BE2C (cell line): Measurements from ENCODE around the gene APRT.

Experiments
- DNase-seq: peaks from one replicate; pipeline ENCODE4 v3.0.0-alpha.2; 2020
- H3K27me3 ChIP-seq: fragments of 250-450 bp; sonication (Bioruptor Pico); 2 replicates; pipeline ENCODE4 v1.5.1; 2020; ENCODE audit warnings: mild to moderate bottlenecking
- H3K36me3 ChIP-seq: fragments of 250-450 bp; sonication (Bioruptor Pico); 2 replicates; pipeline ENCODE4 v1.5.1; 2020; ENCODE audit warnings: mild to moderate bottlenecking
- H3K4me1 ChIP-seq: fragments of 250-450 bp; sonication (Bioruptor Pico); 2 replicates; pipeline ENCODE4 v1.5.1; 2020
- H3K4me3 ChIP-seq: 2 replicates; pipeline ENCODE4 v1.5.1; 2011; ENCODE audit warnings: low read depth, low read length
- H3K9me3 ChIP-seq: fragments of 250-450 bp; sonication (Bioruptor Pico); 2 replicates; pipeline ENCODE4 v1.5.1; 2020
- TF ChIP-seq, protein P1 (sequence below): IDR thresholded peaks from 2 replicates; pipeline ENCODE4 v1.5.1; 2012; ENCODE audit warnings: mild to moderate bottlenecking, low read depth, low read length

Gene APRT

DNA sequence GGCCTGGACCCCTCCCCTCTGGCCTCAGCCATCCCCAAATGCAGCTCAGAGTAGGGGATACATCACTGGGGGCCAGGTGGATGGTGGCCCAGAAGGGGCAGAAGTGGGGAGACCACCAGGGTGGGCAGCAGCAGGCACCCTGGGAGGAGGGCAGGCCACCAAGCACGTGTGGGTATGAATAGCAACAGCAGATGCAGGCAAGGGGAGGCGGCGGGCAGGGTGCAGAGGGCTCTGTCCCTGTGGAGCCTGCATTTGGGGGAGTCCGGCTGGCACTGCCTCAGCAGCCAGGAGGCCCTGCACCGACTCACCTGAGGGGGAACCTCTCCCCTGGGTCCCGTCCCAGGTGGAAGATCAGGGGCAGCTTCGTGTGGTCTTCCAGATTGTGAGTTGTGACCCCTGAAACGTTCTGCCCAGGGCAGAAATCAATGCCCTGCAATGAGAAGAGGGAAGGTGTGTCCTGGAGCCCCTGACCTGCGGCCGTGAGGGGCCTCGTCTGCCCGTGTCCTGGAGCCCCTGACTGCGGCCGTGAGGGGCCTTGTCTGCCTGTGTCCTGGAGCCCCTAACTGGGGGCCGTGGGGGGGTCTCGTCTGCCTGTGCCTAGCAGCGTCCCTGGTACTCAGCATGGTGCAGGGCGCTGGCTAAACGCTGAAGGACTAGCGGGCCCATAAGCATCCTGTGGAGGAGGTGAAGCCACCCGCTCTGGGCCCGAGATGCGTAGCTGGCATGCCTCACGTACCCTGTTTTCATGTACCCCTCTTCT lies 10.7 kb upstream of the APRT start:
- Histone ChIP-seq H3K4me3 (no peak overlapping the region), H3K4me1 (peaks cover 3% of the 10 kb centered on the region; the same call in 1 of the 2 replicates), H3K27me3 (no peaks in the 10 kb centered on the region), H3K36me3 (no peaks in the 10 kb centered on the region), H3K9me3 (no peaks in the 10 kb centered on the region; the same call in 1 of the 2 replicates)
- DNase-seq, result no peak
- TF ChIP-seq, protein P1, sequence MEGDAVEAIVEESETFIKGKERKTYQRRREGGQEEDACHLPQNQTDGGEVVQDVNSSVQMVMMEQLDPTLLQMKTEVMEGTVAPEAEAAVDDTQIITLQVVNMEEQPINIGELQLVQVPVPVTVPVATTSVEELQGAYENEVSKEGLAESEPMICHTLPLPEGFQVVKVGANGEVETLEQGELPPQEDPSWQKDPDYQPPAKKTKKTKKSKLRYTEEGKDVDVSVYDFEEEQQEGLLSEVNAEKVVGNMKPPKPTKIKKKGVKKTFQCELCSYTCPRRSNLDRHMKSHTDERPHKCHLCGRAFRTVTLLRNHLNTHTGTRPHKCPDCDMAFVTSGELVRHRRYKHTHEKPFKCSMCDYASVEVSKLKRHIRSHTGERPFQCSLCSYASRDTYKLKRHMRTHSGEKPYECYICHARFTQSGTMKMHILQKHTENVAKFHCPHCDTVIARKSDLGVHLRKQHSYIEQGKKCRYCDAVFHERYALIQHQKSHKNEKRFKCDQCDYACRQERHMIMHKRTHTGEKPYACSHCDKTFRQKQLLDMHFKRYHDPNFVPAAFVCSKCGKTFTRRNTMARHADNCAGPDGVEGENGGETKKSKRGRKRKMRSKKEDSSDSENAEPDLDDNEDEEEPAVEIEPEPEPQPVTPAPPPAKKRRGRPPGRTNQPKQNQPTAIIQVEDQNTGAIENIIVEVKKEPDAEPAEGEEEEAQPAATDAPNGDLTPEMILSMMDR, result no peak

DNA sequence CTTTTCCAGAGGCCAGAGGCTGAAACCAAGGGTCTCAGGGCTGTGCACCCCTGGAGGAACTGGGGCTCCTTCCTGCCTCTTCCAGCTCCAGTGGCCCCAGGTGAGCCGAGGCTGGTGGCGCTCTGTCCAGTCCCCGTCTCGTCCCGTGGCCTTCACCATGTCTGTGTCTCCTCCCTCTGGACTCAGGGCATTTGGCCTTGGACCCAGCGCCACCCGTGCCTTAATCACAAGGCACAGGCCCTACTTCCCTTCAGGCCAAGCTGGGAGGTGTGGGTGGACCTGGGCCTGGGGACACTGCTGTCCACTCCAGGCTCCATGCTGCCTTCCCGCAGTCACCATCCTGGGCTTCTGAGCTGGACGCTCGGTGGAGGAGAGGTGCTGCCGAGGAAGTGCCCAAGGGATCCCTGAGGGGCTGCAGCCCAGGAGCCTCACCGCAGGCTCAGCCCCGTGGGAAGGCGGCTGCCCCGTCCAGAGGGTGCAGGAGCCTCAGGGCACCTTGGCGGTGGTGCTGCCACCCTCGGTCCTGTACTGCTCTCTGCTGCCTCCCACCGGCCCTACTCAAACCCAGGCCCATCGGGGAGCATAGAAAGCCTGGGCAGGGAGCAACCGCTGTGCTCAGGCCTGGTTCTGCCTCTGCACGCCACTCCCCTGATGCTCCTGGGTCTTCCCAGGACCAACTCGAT lies 9.6 kb upstream of the APRT start:
- Histone ChIP-seq H3K27me3 (no peaks in the 10 kb centered on the region), H3K4me3 (no peak overlapping the region), H3K36me3 (no peaks in the 10 kb centered on the region), H3K4me1 (peaks cover 3% of the 10 kb centered on the region; the same call in 1 of the 2 replicates), H3K9me3 (no peaks in the 10 kb centered on the region; the same call in 1 of the 2 replicates)
- no peak for DNase-seq
- TF ChIP-seq, protein P1, result peak; percentile 36

DNA sequence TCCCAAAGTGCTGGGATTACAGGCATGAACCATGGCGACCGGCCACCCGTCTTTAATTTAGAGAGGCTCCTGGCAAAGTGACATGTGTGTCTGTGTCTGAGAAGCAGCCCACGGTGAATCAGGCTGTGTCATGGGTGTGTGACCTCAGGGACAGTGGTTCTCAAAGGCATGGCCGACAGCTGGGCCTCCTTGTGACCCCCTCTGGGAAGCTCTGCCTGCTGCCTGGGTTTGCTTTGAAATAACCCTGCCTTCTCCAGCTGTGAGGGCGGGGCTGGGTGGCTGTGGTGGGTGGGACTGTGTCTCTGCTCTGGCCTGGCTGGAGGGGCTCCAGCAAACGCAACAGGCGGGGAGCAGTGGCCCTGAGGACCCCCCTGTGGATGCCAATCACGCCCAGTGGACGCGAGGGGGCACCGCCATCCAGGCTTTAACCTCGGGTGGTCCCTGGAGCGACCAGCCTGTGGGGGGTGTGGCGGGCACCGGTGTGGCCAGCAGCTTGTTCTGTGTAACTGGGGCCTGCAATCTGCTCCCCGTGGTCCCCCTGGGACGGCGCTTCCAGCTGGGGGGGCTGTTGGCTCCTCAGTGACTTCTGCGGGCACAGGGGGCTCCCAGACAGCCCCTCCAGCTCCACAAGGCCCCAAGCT lies 8.8 kb upstream of the APRT start:
- Histone ChIP-seq H3K4me3 (no peak overlapping the region), H3K36me3 (no peaks in the 10 kb centered on the region), H3K27me3 (no peaks in the 10 kb centered on the region; the same call in 1 of the 2 replicates), H3K4me1 (peaks cover 3% of the 10 kb centered on the region; the same call in 1 of the 2 replicates), H3K9me3 (no peaks in the 10 kb centered on the region; the same call in 1 of the 2 replicates)
- DNase-seq, result no peak
- TF ChIP-seq, protein P1, result no peak

DNA sequence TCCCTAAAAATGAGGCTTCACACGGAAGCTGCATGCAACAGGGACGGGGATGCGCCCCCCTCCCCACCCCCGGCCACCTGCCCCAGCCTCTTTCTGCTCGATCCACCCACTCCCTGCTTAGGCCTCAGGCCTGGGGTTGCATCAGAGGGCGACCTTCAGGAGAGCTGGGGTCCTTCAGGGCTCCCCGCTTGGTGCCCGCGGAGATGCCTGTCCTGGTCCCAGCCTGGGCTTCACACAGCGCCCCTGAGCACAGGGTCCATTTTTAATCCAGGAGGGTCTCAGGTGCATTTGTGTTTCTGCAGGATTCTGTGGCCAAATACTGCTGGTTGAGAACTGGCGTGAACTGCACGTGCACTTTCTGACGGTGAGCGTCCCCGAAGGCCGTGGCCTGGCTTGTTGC lies 7.4 kb upstream of the APRT start:
- H3K36me3 ChIP-seq, result no peaks in the 10 kb centered on the region
- DNase-seq, result no peak
- H3K4me3 ChIP-seq, result no peak overlapping the region
- H3K9me3 ChIP-seq, result no peaks in the 10 kb centered on the region; the same call in 1 of the 2 replicates
- H3K27me3 ChIP-seq, result peaks cover 8% of the 10 kb centered on the region
- TF ChIP-seq, protein P1, result no peak
- H3K4me1 ChIP-seq, result no peaks in the 10 kb centered on the region

DNA sequence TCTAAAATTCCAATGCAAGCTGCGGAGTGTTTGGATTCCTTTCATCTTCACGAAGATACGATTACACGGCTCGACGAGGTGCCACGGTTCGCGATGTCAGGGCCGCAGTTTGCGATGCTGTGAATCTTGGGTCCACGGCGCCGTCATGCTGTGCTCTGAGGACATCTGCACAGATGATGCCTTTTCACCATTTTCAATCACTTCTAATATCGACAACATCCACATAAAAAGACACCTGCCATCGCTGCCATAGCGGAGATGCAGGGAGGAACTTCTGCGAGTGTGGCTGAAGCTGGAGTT lies 6.8 kb upstream of the APRT start:
- Histone ChIP-seq H3K4me1 (no peaks in the 10 kb centered on the region), H3K4me3 (no peak overlapping the region), H3K36me3 (no peaks in the 10 kb centered on the region), H3K9me3 (no peaks in the 10 kb centered on the region; the same call in 1 of the 2 replicates), H3K27me3 (peaks cover 12% of the 10 kb centered on the region)
- TF ChIP-seq, protein P1, result no peak
- no peak for DNase-seq
